ENCODE data around the gene EGFL6.
"Not testable (repeated sequence)": the region's sequence is repeated elsewhere in the genome, so short reads cannot be mapped to it uniquely, and the experiment has no call there.

Gene EGFL6

GRCh38 chrX:13627306-13627705 is 57.9 kb downstream of the EGFL6 start:
- no peaks in the 10 kb centered on the region for H3K36me3 ChIP-seq
- no peak overlapping the region for H3K4me3 ChIP-seq
- no peak for DNase-seq
- no peaks in the 10 kb centered on the region for H3K4me1 ChIP-seq
- no peaks in the 10 kb centered on the region for H3K27me3 ChIP-seq
- intact Hi-C loops (cut with DNase I; ENCODE audit: low total_unique reads), result no loop called here
- peaks cover 0 to 17% (median 10%) of the 10 kb centered on the region in 3 donors for H3K9me3 ChIP-seq
- TF ChIP-seq CTCF (IDR thresholded peaks at IDR 0.05), result no peak
- no peak overlapping the region for H3K27ac ChIP-seq

- not testable (repeated sequence) for H3K27ac ChIP-seq, H3K4me1 ChIP-seq, H3K4me3 ChIP-seq, DNase-seq, H3K27me3 ChIP-seq, H3K36me3 ChIP-seq
- H3K9me3 ChIP-seq, result peaks cover 0 to 26% (median 22%) of the 10 kb centered on the region in 3 donors
- intact Hi-C loops (cut with DNase I; ENCODE audit: low total_unique reads), result loop anchor here (5.0 kb wide), 1 partner anchor 125 kb away; no protein-coding TSS in a partner anchor
Measured at GRCh38 chrX:13637224-13637623, 67.8 kb downstream of the EGFL6 start.

- H3K9me3 ChIP-seq, result peaks cover 0 to 26% (median 22%) of the 10 kb centered on the region in 3 donors
- no peak overlapping the region for H3K4me3 ChIP-seq
- TF ChIP-seq CTCF (IDR thresholded peaks at IDR 0.05), result no peak
- no peaks in the 10 kb centered on the region for H3K27me3 ChIP-seq
- no peaks in the 10 kb centered on the region for H3K4me1 ChIP-seq
- no peaks in the 10 kb centered on the region for H3K36me3 ChIP-seq
- DNase-seq, result no peak
- intact Hi-C loops (cut with DNase I; ENCODE audit: low total_unique reads), result loop anchor here (5.0 kb wide), 1 partner anchor 126 kb away; no protein-coding TSS in a partner anchor
- H3K27ac ChIP-seq, result no peak overlapping the region
Measured at GRCh38 chrX:13638021-13638420, 68.6 kb downstream of the EGFL6 start.

GRCh38 chrX:13638826-13639225 is 69.4 kb downstream of the EGFL6 start:
- H3K9me3 ChIP-seq, result peaks cover 0 to 26% (median 22%) of the 10 kb centered on the region in 3 donors
- no peak overlapping the region for H3K4me3 ChIP-seq
- H3K4me1 ChIP-seq, result no peaks in the 10 kb centered on the region
- no peak overlapping the region for H3K27ac ChIP-seq
- no peak for DNase-seq
- TF ChIP-seq CTCF (IDR thresholded peaks at IDR 0.05), result no peak
- intact Hi-C loops (cut with DNase I; ENCODE audit: low total_unique reads), result loop anchor here (5.0 kb wide), 1 partner anchor 127 kb away; no protein-coding TSS in a partner anchor
- no peaks in the 10 kb centered on the region for H3K36me3 ChIP-seq
- H3K27me3 ChIP-seq, result no peaks in the 10 kb centered on the region

- not testable (repeated sequence) for H3K36me3 ChIP-seq, H3K4me3 ChIP-seq, H3K27me3 ChIP-seq, DNase-seq, H3K4me1 ChIP-seq, H3K27ac ChIP-seq
- peaks cover 0 to 16% (median 16%) of the 10 kb centered on the region in 3 donors for H3K9me3 ChIP-seq
- intact Hi-C loops (cut with DNase I; ENCODE audit: low total_unique reads), result loop anchor here (10.0 kb wide), 1 partner anchor 697 kb away; no protein-coding TSS in a partner anchor
Measured at GRCh38 chrX:13641684-13642083, 72.3 kb downstream of the EGFL6 start.

- intact Hi-C loops (cut with DNase I; ENCODE audit: low total_unique reads), result loop anchor here (5.0 to 10.0 kb wide), 2 partner anchors 138 to 701 kb away; no protein-coding TSS in a partner anchor
- Histone ChIP-seq H3K4me3 (no peak overlapping the region), H3K9me3 (no peaks in the 10 kb centered on the region), H3K36me3 (no peaks in the 10 kb centered on the region), H3K27me3 (no peaks in the 10 kb centered on the region), H3K4me1 (no peaks in the 10 kb centered on the region), H3K27ac (no peak overlapping the region)
- no peak for TF ChIP-seq CTCF (IDR thresholded peaks at IDR 0.05)
- no peak for DNase-seq
Measured at GRCh38 chrX:13645464-13646153, 76.2 kb downstream of the EGFL6 start.
